ENCODE measurements around the gene ZFYVE28.

- TF ChIP-seq YY1 (IDR thresholded peaks at IDR 0.05; ENCODE audit: low read depth) (no peak), EGR1 (IDR thresholded peaks at IDR 0.05) (no peak), RAD21 (IDR thresholded peaks at IDR 0.05; ENCODE audit: low read depth) (no peak), EP300 (IDR thresholded peaks at IDR 0.05; ENCODE audit: borderline replicate concordance) (no peak), REST (IDR thresholded peaks at IDR 0.05; ENCODE audit: low read depth) (no peak), TEAD4 (IDR thresholded peaks at IDR 0.05) (no peak), CEBPB (IDR thresholded peaks at IDR 0.05) (no peak), TAF1 (IDR thresholded peaks at IDR 0.05; ENCODE audit: low read depth) (no peak)
These were observed 15.5 kb downstream of the ZFYVE28 start for GRCh38 chr4:2402941-2403340.
